Neutrophil (primary cell): ENCODE data around the gene ZSWIM7.

Experiments used
- H3K27ac ChIP-seq: fragments of 200-600 bp; sonication (generic); 2 replicates; pipeline ENCODE4 v1.5.1; 2016; ENCODE audit warnings: mild to moderate bottlenecking, moderate library complexity
- H3K27me3 ChIP-seq: fragments of 200-600 bp; sonication (generic); 2 replicates; pipeline ENCODE4 v1.6.0; 2016; ENCODE audit warnings: mild to moderate bottlenecking
- H3K36me3 ChIP-seq: fragments of 200-600 bp; sonication (generic); 2 replicates; pipeline ENCODE4 v1.5.1; 2017
- H3K4me1 ChIP-seq, 2 experiments: fragments of 200-600 bp in 1 of 2; sonication (generic) in 1 of 2; 1 replicate in 1 of 2; 2 replicates in 1 of 2; pipeline versions ENCODE4 v1.5.1 to v1.6.1; 2013 to 2016; ENCODE audit warnings: low read depth in 1 of 2, low read length in 1 of 2, mild to moderate bottlenecking in 1 of 2, moderate library complexity in 1 of 2; ENCODE audit not compliant: control insufficient read depth in 1 of 2, insufficient read depth in 1 of 2
- H3K4me3 ChIP-seq, 2 experiments: fragments of 200-600 bp in 1 of 2; sonication (generic) in 1 of 2; 1 replicate in 1 of 2; 2 replicates in 1 of 2; pipeline ENCODE4 v1.5.1; 2013 to 2016; ENCODE audit warnings: low read depth in 1 of 2, low read length in 1 of 2, mild to moderate bottlenecking in 1 of 2, moderate library complexity in 1 of 2
- H3K9me3 ChIP-seq: fragments of 200-600 bp; sonication (generic); 2 replicates; pipeline ENCODE4 v1.5.1; 2016
- TF ChIP-seq, protein P1 (sequence below): fragments of 200-600 bp; sonication (generic); IDR thresholded peaks from 2 replicates; pipeline ENCODE4 v1.5.1; 2016; ENCODE audit warnings: antibody characterized with exemption

The ZSWIM7 gene

GRCh38 chr17:15955793-15956541 is 43.5 kb downstream of the ZSWIM7 start:
- TF ChIP-seq, protein P1, sequence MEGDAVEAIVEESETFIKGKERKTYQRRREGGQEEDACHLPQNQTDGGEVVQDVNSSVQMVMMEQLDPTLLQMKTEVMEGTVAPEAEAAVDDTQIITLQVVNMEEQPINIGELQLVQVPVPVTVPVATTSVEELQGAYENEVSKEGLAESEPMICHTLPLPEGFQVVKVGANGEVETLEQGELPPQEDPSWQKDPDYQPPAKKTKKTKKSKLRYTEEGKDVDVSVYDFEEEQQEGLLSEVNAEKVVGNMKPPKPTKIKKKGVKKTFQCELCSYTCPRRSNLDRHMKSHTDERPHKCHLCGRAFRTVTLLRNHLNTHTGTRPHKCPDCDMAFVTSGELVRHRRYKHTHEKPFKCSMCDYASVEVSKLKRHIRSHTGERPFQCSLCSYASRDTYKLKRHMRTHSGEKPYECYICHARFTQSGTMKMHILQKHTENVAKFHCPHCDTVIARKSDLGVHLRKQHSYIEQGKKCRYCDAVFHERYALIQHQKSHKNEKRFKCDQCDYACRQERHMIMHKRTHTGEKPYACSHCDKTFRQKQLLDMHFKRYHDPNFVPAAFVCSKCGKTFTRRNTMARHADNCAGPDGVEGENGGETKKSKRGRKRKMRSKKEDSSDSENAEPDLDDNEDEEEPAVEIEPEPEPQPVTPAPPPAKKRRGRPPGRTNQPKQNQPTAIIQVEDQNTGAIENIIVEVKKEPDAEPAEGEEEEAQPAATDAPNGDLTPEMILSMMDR, result no peak
- H3K4me1 ChIP-seq, result peaks cover 5% of the 10 kb centered on the region in 2 experiments
- H3K27me3 ChIP-seq, result no peaks in the 10 kb centered on the region
- no peaks in the 10 kb centered on the region for H3K36me3 ChIP-seq
- H3K4me3 ChIP-seq, result no peak overlapping the region
- H3K9me3 ChIP-seq, result no peaks in the 10 kb centered on the region
- no peak overlapping the region for H3K27ac ChIP-seq

DNA sequence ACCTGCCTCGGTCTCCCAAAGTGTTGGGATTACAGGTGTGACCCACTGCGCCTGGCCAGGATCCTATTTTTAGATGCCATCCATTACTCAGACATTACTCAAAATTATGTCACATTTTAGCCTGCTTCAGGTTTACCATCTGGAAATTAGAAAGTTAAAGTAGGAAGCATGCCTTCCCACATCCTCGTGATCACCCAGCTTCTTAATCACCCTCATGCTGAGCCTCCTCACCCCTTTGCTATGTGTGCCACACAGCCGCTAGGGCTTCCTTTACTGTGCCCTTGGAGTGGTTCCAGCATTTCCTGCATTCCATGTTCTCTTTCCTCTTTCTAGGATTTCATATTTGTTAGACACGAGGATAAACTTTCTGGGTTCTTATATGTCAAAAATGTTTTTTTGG is 45.3 kb downstream of the ZSWIM7 start:
- Histone ChIP-seq H3K9me3 (no peaks in the 10 kb centered on the region), H3K27ac (no peak overlapping the region), H3K27me3 (no peaks in the 10 kb centered on the region), H3K36me3 (no peaks in the 10 kb centered on the region), H3K4me3 (no peak overlapping the region), H3K4me1 (peaks cover 4 to 5% of the 10 kb centered on the region in 2 experiments)
- TF ChIP-seq, protein P1, result no peak

GRCh38 chr17:15952916-15953790 is 46.4 kb downstream of the ZSWIM7 start:
- H3K27me3 ChIP-seq, result no peaks in the 10 kb centered on the region
- no peak overlapping the region for H3K27ac ChIP-seq
- H3K4me1 ChIP-seq, result no peaks in the 10 kb centered on the region
- no peaks in the 10 kb centered on the region for H3K36me3 ChIP-seq
- TF ChIP-seq, protein P1, result no peak
- no peak overlapping the region for H3K4me3 ChIP-seq
- H3K9me3 ChIP-seq, result no peaks in the 10 kb centered on the region

DNA sequence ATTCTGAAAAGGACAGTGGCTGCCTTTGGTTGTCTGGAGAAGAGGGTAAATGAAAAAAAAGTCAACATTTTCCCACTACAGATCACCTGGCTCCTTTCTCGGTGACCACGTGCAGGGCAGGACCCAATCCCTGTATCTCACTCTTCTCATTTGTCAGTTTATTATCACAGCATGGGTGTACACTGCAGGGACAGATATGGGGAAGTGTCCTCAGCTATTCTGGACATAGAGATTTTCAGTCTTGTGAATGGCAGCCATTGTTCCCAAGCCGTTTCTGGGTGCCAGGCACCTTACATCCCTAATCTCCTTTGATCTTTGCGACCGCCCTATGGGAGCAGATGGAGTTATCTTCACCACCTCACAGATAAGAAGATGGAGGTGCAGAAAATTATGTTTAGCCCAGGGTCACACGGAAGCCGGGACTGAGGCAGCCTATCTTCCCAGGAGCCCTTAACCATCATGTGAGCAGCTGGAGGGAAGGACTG is 47.4 kb downstream of the ZSWIM7 start:
- Histone ChIP-seq H3K4me3 (no peak overlapping the region), H3K9me3 (no peaks in the 10 kb centered on the region), H3K36me3 (no peaks in the 10 kb centered on the region), H3K27me3 (no peaks in the 10 kb centered on the region), H3K4me1 (no peaks in the 10 kb centered on the region), H3K27ac (no peak overlapping the region)
- TF ChIP-seq, protein P1, result no peak

GRCh38 chr17:15951368-15952047 is 48.0 kb downstream of the ZSWIM7 start:
- Histone ChIP-seq H3K36me3 (no peaks in the 10 kb centered on the region), H3K4me3 (no peak overlapping the region), H3K27ac (no peak overlapping the region), H3K4me1 (no peaks in the 10 kb centered on the region), H3K27me3 (peaks cover 4% of the 10 kb centered on the region), H3K9me3 (no peaks in the 10 kb centered on the region)
- TF ChIP-seq, protein P1, result no peak
